ENCODE results near the gene CXCL16.

CXCL16 gene

DNA sequence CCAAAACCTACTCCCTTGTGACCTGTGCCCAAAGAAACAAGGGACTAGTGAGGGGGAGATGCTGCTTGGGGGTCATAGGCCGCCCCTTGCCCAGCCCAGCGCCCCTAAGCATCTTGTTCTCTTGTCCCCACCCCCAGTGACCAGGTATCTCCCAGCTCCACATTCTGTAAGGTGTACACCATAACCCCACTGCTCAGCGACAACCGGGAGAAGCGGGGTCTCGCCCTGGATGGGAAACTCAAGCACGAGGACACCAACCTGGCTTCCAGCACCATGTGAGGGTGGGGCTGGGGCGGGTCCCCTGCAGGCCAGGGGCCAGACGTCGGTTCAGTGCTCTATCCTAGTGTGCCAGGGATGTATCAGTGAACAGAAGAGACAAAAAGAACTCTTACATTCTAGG, 20.6 kb downstream of the CXCL16 start:
- TF ChIP-seq, protein P1, sequence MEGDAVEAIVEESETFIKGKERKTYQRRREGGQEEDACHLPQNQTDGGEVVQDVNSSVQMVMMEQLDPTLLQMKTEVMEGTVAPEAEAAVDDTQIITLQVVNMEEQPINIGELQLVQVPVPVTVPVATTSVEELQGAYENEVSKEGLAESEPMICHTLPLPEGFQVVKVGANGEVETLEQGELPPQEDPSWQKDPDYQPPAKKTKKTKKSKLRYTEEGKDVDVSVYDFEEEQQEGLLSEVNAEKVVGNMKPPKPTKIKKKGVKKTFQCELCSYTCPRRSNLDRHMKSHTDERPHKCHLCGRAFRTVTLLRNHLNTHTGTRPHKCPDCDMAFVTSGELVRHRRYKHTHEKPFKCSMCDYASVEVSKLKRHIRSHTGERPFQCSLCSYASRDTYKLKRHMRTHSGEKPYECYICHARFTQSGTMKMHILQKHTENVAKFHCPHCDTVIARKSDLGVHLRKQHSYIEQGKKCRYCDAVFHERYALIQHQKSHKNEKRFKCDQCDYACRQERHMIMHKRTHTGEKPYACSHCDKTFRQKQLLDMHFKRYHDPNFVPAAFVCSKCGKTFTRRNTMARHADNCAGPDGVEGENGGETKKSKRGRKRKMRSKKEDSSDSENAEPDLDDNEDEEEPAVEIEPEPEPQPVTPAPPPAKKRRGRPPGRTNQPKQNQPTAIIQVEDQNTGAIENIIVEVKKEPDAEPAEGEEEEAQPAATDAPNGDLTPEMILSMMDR (IDR thresholded peaks at IDR 0.05; ENCODE audit: low read length) = no peak
- no peak for TF ChIP-seq EZH2 (IDR thresholded peaks at IDR 0.05; ENCODE audit: borderline replicate concordance, low read length)
- no peak overlapping the region for H3K4me2 ChIP-seq (ENCODE audit: low read length)

DNA sequence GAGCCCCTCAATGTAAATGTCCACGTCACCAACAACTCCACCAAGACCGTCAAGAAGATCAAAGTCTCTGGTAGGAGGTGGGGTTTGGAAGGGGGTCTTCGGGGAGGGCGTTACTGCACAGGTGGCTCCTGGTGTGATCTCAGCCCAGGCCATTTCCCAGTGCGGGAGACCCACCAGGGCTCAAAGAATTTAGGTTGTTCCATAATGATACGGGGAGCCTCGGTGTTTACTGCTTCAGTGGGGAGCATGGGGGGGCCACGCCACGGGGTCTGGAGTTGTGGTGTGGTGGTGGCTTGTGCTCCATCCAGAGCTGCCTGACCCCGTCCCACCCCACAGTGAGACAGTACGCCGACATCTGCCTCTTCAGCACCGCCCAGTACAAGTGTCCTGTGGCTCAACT, 21.5 kb downstream of the CXCL16 start:
- no peaks in the 10 kb centered on the region for H3K9me2 ChIP-seq (ENCODE audit: low read depth, low read length)
- no peaks in the 10 kb centered on the region for H3K9me3 ChIP-seq (ENCODE audit: low read length)
- H3K27ac ChIP-seq (ENCODE audit: low read depth, low read length, poor library complexity, severe bottlenecking) = no peak overlapping the region
- H4K20me1 ChIP-seq (ENCODE audit: insufficient read depth, low read length) = no peaks in the 10 kb centered on the region
- H3K36me3 ChIP-seq (ENCODE audit: insufficient read depth, low read length) = peaks cover 39% of the 10 kb centered on the region
- no peak for TF ChIP-seq EZH2 (IDR thresholded peaks at IDR 0.05; ENCODE audit: borderline replicate concordance, low read length)
- TF ChIP-seq, protein P1 (IDR thresholded peaks at IDR 0.05; ENCODE audit: low read length) = no peak
- H3K79me2 ChIP-seq (ENCODE audit: insufficient read depth, low read length) = no peaks in the 10 kb centered on the region
- no peaks in the 10 kb centered on the region for H3F3A ChIP-seq (ENCODE audit: insufficient read depth, low read length)
- no peak overlapping the region for H3K9ac ChIP-seq (ENCODE audit: low read length)
- no peak overlapping the region for H3K4me2 ChIP-seq (ENCODE audit: low read length)
- H3K4me1 ChIP-seq (ENCODE audit: insufficient read depth, low read length, severe bottlenecking) = peaks cover 54% of the 10 kb centered on the region
- H3K4me3 ChIP-seq (ENCODE audit: low read depth, low read length, poor library complexity, severe bottlenecking) = no peak overlapping the region
- H3K27me3 ChIP-seq (ENCODE audit: insufficient read depth, low read length) = no peaks in the 10 kb centered on the region
- no peak overlapping the region for H2AFZ ChIP-seq (ENCODE audit: low read length)

More for the DNA sequence above, 20.6 kb downstream of the CXCL16 start:
- H3K4me1 ChIP-seq (ENCODE audit: insufficient read depth, low read length, severe bottlenecking) = peaks cover 51% of the 10 kb centered on the region
- no peak overlapping the region for H3K4me3 ChIP-seq (ENCODE audit: low read depth, low read length, poor library complexity, severe bottlenecking)
- H3K36me3 ChIP-seq (ENCODE audit: insufficient read depth, low read length) = peaks cover 39% of the 10 kb centered on the region
- no peaks in the 10 kb centered on the region for H3K79me2 ChIP-seq (ENCODE audit: insufficient read depth, low read length)
- H3K9me3 ChIP-seq (ENCODE audit: low read length) = no peaks in the 10 kb centered on the region
- no peak overlapping the region for H2AFZ ChIP-seq (ENCODE audit: low read length)
- H3K27ac ChIP-seq (ENCODE audit: low read depth, low read length, poor library complexity, severe bottlenecking) = no peak overlapping the region
- no peaks in the 10 kb centered on the region for H3F3A ChIP-seq (ENCODE audit: insufficient read depth, low read length)
- H3K27me3 ChIP-seq (ENCODE audit: insufficient read depth, low read length) = no peaks in the 10 kb centered on the region
- H3K9ac ChIP-seq (ENCODE audit: low read length) = no peak overlapping the region
- H4K20me1 ChIP-seq (ENCODE audit: insufficient read depth, low read length) = no peaks in the 10 kb centered on the region
- no peaks in the 10 kb centered on the region for H3K9me2 ChIP-seq (ENCODE audit: low read depth, low read length)

DNA sequence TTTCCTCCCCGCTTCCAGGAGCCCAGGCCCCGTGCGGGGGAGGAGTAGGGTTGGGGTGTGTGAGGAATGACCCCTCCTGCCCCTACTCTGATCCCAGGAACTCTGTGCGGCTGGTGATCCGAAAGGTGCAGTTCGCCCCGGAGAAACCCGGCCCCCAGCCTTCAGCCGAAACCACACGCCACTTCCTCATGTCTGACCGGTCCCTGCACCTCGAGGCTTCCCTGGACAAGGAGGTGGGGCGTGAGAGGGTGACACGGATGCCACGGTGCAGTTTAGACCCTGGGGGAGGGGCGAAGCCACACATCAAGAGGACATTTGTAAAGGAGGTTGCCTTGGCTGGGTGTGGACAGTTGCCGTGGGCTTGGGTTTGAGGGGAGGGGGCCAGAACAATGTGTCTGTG, 21.9 kb downstream of the CXCL16 start:
- H3K4me2 ChIP-seq (ENCODE audit: low read length) = no peak overlapping the region
- no peaks in the 10 kb centered on the region for H3K9me3 ChIP-seq (ENCODE audit: low read length)
- peaks cover 39% of the 10 kb centered on the region for H3K36me3 ChIP-seq (ENCODE audit: insufficient read depth, low read length)
- no peak overlapping the region for H3K9ac ChIP-seq (ENCODE audit: low read length)
- no peaks in the 10 kb centered on the region for H3K27me3 ChIP-seq (ENCODE audit: insufficient read depth, low read length)
- no peaks in the 10 kb centered on the region for H4K20me1 ChIP-seq (ENCODE audit: insufficient read depth, low read length)
- peaks cover 52% of the 10 kb centered on the region for H3K4me1 ChIP-seq (ENCODE audit: insufficient read depth, low read length, severe bottlenecking)
- no peaks in the 10 kb centered on the region for H3K79me2 ChIP-seq (ENCODE audit: insufficient read depth, low read length)
- H3K4me3 ChIP-seq (ENCODE audit: low read depth, low read length, poor library complexity, severe bottlenecking) = no peak overlapping the region
- H2AFZ ChIP-seq (ENCODE audit: low read length) = no peak overlapping the region
- H3K27ac ChIP-seq (ENCODE audit: low read depth, low read length, poor library complexity, severe bottlenecking) = no peak overlapping the region
- no peaks in the 10 kb centered on the region for H3F3A ChIP-seq (ENCODE audit: insufficient read depth, low read length)
- TF ChIP-seq EZH2 (IDR thresholded peaks at IDR 0.05; ENCODE audit: borderline replicate concordance, low read length) = no peak
- TF ChIP-seq, protein P1 (IDR thresholded peaks at IDR 0.05; ENCODE audit: low read length) = no peak
- H3K9me2 ChIP-seq (ENCODE audit: low read depth, low read length) = no peaks in the 10 kb centered on the region

Data from OCI-LY1 (cell line).